ENCODE results near the gene CEP350.

GRCh38 chr1:180084867-180085266, 130.3 kb downstream of the CEP350 start:
- no peak for TF ChIP-seq RCOR1 (IDR thresholded peaks at IDR 0.05; ENCODE audit: low read length)
- TF ChIP-seq CTCF (IDR thresholded peaks at IDR 0.05): no peak
- no peak for TF ChIP-seq REST (IDR thresholded peaks at IDR 0.05; ENCODE audit: low read depth, low read length)
- TF ChIP-seq EZH2phosphoT487 (IDR thresholded peaks at IDR 0.05; ENCODE audit: borderline replicate concordance, low read depth): no peak
- TF ChIP-seq POLR2AphosphoS5 (IDR thresholded peaks at IDR 0.05; ENCODE audit: low read depth, low read length): no peak
- TF ChIP-seq EP300 (IDR thresholded peaks at IDR 0.05; ENCODE audit: borderline replicate concordance in 1 of 2, low read depth in 1 of 2, low read length in 1 of 2): no peak
- TF ChIP-seq YY1 (IDR thresholded peaks at IDR 0.05; ENCODE audit: low read depth): no peak
- no peak for TF ChIP-seq GABPA (IDR thresholded peaks at IDR 0.05; ENCODE audit: low read depth)
- no peak for TF ChIP-seq MAX (IDR thresholded peaks at IDR 0.05; ENCODE audit: low read depth)
- no peak for TF ChIP-seq NRF1 (IDR thresholded peaks at IDR 0.05; ENCODE audit: low read depth, low read length)
- TF ChIP-seq RFX5 (IDR thresholded peaks at IDR 0.05; ENCODE audit: low read length): no peak
- TF ChIP-seq SIN3A (IDR thresholded peaks at IDR 0.05; ENCODE audit: borderline replicate concordance, low read depth, low read length): no peak
- no peak for TF ChIP-seq USF2 (IDR thresholded peaks at IDR 0.05; ENCODE audit: borderline replicate concordance, low read depth, low read length)

Data from SK-N-SH (cell line).